CD14-positive monocyte (primary cell): Measurements from ENCODE around the gene OBSCN. TPM values are rescaled to one million over a fixed set of nuclear protein-coding genes. Genes with fewer than 3 reads are reported as not detected.
"Not testable (repeated sequence)": the region's sequence is repeated elsewhere in the genome, so short reads cannot be mapped to it uniquely, and the experiment has no call there.

Experiments
- DNase-seq, 3 donors: peaks; one replicate each; pipeline ENCODE4 v3.0.0-alpha.2; 2011 to 2022
- H2AFZ ChIP-seq: 2 replicates; pipeline ENCODE4 v1.6.0; 2012; ENCODE audit warnings: mild to moderate bottlenecking, low read depth, low read length, inconsistent platforms; ENCODE audit not compliant: insufficient read depth, poor library complexity, severe bottlenecking
- H3K27ac ChIP-seq, 2 donors: 1 replicate in 1 of 2; 2 replicates in 1 of 2; pipeline ENCODE4 v1.5.1; 2012 to 2013; ENCODE audit warnings: low read length in 2 of 2, control low read depth in 1 of 2, inconsistent platforms in 1 of 2, low read depth in 1 of 2, mild to moderate bottlenecking in 1 of 2
- H3K27me3 ChIP-seq, 2 donors: one replicate each; pipeline versions ENCODE4 v1.6.0 to v1.6.1; 2011 to 2013; ENCODE audit warnings: low read length in 2 of 2; ENCODE audit not compliant: control insufficient read depth in 2 of 2, insufficient read depth in 2 of 2
- H3K36me3 ChIP-seq, 2 donors: replicated peaks in 1 of 2; 1 replicate in 1 of 2; 2 replicates in 1 of 2; pipeline versions ENCODE4 v1.5.1 to v1.6.1; 2012 to 2013; ENCODE audit warnings: low read length in 2 of 2, control low read depth in 1 of 2, inconsistent platforms in 1 of 2, mild to moderate bottlenecking in 1 of 2; ENCODE audit not compliant: insufficient read depth in 2 of 2, control insufficient read depth in 1 of 2
- H3K4me1 ChIP-seq, 2 donors: 1 replicate in 1 of 2; 2 replicates in 1 of 2; pipeline versions ENCODE4 v1.5.1 to v1.6.1; 2012 to 2013; ENCODE audit warnings: low read length in 2 of 2, control low read depth in 1 of 2, inconsistent platforms in 1 of 2, mild to moderate bottlenecking in 1 of 2, moderate library complexity in 1 of 2; ENCODE audit not compliant: insufficient read depth in 2 of 2, control insufficient read depth in 1 of 2
- H3K4me2 ChIP-seq: replicated peaks from 2 replicates; pipeline ENCODE3; 2012; ENCODE audit warnings: low read length, moderate library complexity, mild to moderate bottlenecking; ENCODE audit not compliant: poor library complexity, severe bottlenecking; ENCODE audit errors: extremely low read depth
- H3K4me3 ChIP-seq, 3 experiments: fragments of 200-600 bp in 1 of 3; sonication (generic) in 1 of 3; replicated peaks in 1 of 3; 1 replicate in 2 of 3; 2 replicates in 1 of 3; pipeline ENCODE4 v1.5.1; 2011 to 2013; ENCODE audit warnings: low read length in 3 of 3, mild to moderate bottlenecking in 3 of 3, control low read depth in 2 of 3, low read depth in 2 of 3, inconsistent platforms in 1 of 3, moderate library complexity in 1 of 3
- H3K79me2 ChIP-seq: 2 replicates; pipeline ENCODE4 v1.6.0; 2012; ENCODE audit warnings: mild to moderate bottlenecking, control low read depth, inconsistent platforms, low read length, moderate library complexity; ENCODE audit not compliant: insufficient read depth
- H3K9ac ChIP-seq: 2 replicates; pipeline ENCODE4 v1.6.0; 2017; ENCODE audit warnings: low read length, mild to moderate bottlenecking; ENCODE audit not compliant: insufficient read depth, poor library complexity, severe bottlenecking
- H3K9me3 ChIP-seq, 2 donors: replicated peaks in 1 of 2; 1 replicate in 1 of 2; 2 replicates in 1 of 2; pipeline versions ENCODE4 v1.5.1 to v1.6.1; 2012 to 2013; ENCODE audit warnings: low read length in 2 of 2, control low read depth in 1 of 2; ENCODE audit not compliant: control insufficient read depth in 1 of 2, insufficient read depth in 1 of 2
- H4K20me1 ChIP-seq: 2 replicates; pipeline ENCODE4 v1.6.0; 2012; ENCODE audit warnings: mild to moderate bottlenecking, low read length, control low read depth, moderate library complexity; ENCODE audit not compliant: insufficient read depth
- H3K27ac Mint-ChIP-seq, 7 donors: one replicate each; pipeline ENCODE4 v1.8.0; 2020; ENCODE audit warnings: mild to moderate bottlenecking in 7 of 7, mixed read lengths in 7 of 7, moderate library complexity in 6 of 7, inconsistent platforms in 2 of 7
- H3K27me3 Mint-ChIP-seq, 3 donors: one replicate each; pipeline ENCODE4 v1.8.0; 2021 to 2022; ENCODE audit warnings: low read depth in 3 of 3, mild to moderate bottlenecking in 3 of 3, mixed read lengths in 3 of 3, moderate library complexity in 3 of 3, inconsistent platforms in 1 of 3
- H3K36me3 Mint-ChIP-seq, 2 donors: one replicate each; pipeline ENCODE4 v1.8.0; 2020; ENCODE audit warnings: mixed read lengths in 2 of 2, inconsistent platforms in 1 of 2, mild to moderate bottlenecking in 1 of 2
- H3K4me1 Mint-ChIP-seq: one replicate; pipeline ENCODE4 v1.8.0; 2020; ENCODE audit warnings: mild to moderate bottlenecking, mixed read lengths
- H3K4me3 Mint-ChIP-seq, 2 donors: one replicate each; pipeline ENCODE4 v1.8.0; 2020; ENCODE audit warnings: mild to moderate bottlenecking in 2 of 2, mixed read lengths in 2 of 2, moderate library complexity in 1 of 2
- H3K9me3 Mint-ChIP-seq, 7 donors: one replicate each; pipeline ENCODE4 v1.8.0; 2020 to 2022; ENCODE audit warnings: mixed read lengths in 7 of 7, mild to moderate bottlenecking in 6 of 7, moderate library complexity in 6 of 7, inconsistent platforms in 2 of 7
- CTCF ChIP-seq: fragments of 200-600 bp; IDR thresholded peaks from one replicate; pipeline ENCODE4 v1.8.0; 2022; ENCODE audit warnings: antibody characterized with exemption, mild to moderate bottlenecking
- WGBS: methylation state at CpG from one replicate; pipeline ENCODE4 v1.1.5; 2013; ENCODE audit warnings: missing lambda C conversion rate; ENCODE audit not compliant: insufficient coverage; 5-methylcytosine and 5-hydroxymethylcytosine counted together
- intact Hi-C, 2 donors: fragments of 100-400 bp; cut with micrococcal nuclease; formaldehyde crosslinking; loops; one replicate each; pipeline versions ENCODE4 v1.15.0 to v1.15.1; 2023
- polyA plus RNA-seq, 3 donors: library from polyadenylated mRNA; depleted of rRNA in 1 of 3; unstranded in 2 of 3; stranded (reverse) in 1 of 3; fragments of 300-500 nt in 2 of 3; fragments of >200 nt in 1 of 3; fragmentation: Illumina TruSeq in 2 of 3; gene quantifications; 1 replicate in 2 of 3; 2 replicates in 1 of 3; pipeline ENCODE4 v1.2.3, GENCODE V29; 2012 to 2021

Gene OBSCN
- polyA plus RNA-seq, 3 donors = 0.57 to 1.5 (median 0.76) TPM

- WGBS = 95% methylated on average over 6 of the region's 7 CpGs
- no peak for TF ChIP-seq CTCF
- no peaks in the 10 kb centered on the region for H3K36me3 ChIP-seq
- Mint-ChIP-seq H3K4me3 (no peak overlapping the region), H3K27ac (no peak overlapping the region), H3K36me3 (peaks cover 2 to 4% of the 10 kb centered on the region in 2 donors), H3K27me3 (peaks cover 0 to 5% (median 0%) of the 10 kb centered on the region in 3 donors), H3K9me3 (peaks cover 48 to 82% (median 74%) of the 10 kb centered on the region in 7 donors), H3K4me1 (no peaks in the 10 kb centered on the region)
- H3K79me2 ChIP-seq = no peaks in the 10 kb centered on the region
- no peaks in the 10 kb centered on the region for H3K27me3 ChIP-seq
- no peak overlapping the region for H3K27ac ChIP-seq
- H3K4me1 ChIP-seq = no peaks in the 10 kb centered on the region
- H3K4me3 ChIP-seq = no peak overlapping the region
- no peak overlapping the region for H3K9ac ChIP-seq
- no peak overlapping the region for H3K4me2 ChIP-seq
- DNase-seq = no peak
- peaks cover 56 to 64% of the 10 kb centered on the region in 2 donors for H3K9me3 ChIP-seq
- no peaks in the 10 kb centered on the region for H4K20me1 ChIP-seq
- no peak overlapping the region for H2AFZ ChIP-seq
- intact Hi-C loops = no loop called here
These were observed 35.2 kb downstream of the OBSCN start for GRCh38 chr1:228243093-228243492.

- H3K4me2 ChIP-seq, H3K4me3 Mint-ChIP-seq, H3K9ac ChIP-seq, H2AFZ ChIP-seq, H3K27ac Mint-ChIP-seq, H3K27me3 Mint-ChIP-seq, DNase-seq, H3K79me2 ChIP-seq, H3K4me1 ChIP-seq, H3K27ac ChIP-seq, H3K36me3 ChIP-seq, H4K20me1 ChIP-seq, H3K4me3 ChIP-seq, H3K4me1 Mint-ChIP-seq, H3K36me3 Mint-ChIP-seq, H3K27me3 ChIP-seq, intact Hi-C loops: not testable (repeated sequence)
- 100% methylated on average over 1 of the region's 5 CpGs for WGBS
- peaks cover 42 to 76% (median 67%) of the 10 kb centered on the region in 7 donors for H3K9me3 Mint-ChIP-seq
- peaks cover 53 to 59% of the 10 kb centered on the region in 2 donors for H3K9me3 ChIP-seq
These were observed 36.1 kb downstream of the OBSCN start for GRCh38 chr1:228243989-228244388.
